GM23248 (cell line): ENCODE measurements around the gene CXCL5.

Source experiments
- EZH2 ChIP-seq: fragments of 200-600 bp; sonication (generic); IDR thresholded peaks from 2 replicates; pipeline ENCODE4 v1.6.1; 2018; ENCODE audit warnings: antibody characterized with exemption, mild to moderate bottlenecking; ENCODE audit not compliant: insufficient read depth, poor library complexity, severe bottlenecking
- EZH2phosphoT487 ChIP-seq: fragments of 200-600 bp; sonication (generic); IDR thresholded peaks from 2 replicates; pipeline ENCODE4 v1.6.1; 2018; ENCODE audit warnings: antibody characterized with exemption, moderate library complexity, mild to moderate bottlenecking, low read depth; ENCODE audit not compliant: insufficient read depth

DNA sequence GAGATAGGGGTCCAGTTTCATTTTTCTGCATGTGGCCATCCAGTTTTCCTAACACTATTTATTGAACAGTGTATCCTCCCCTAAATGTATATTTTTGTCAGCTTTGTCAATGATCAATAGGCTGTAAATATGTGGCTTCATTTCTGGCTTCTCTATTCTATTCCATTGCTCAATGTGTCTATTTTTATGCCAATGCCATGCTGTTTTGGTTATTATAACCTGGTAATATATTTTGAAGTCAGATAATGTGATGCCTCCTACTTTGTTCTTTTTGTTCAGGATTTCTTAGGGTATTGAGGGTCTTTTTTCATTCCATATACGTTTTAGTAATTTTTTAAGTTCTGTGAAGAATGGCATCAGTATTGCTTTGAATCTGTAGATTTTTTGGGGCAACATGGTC is 48.7 kb upstream of the CXCL5 start:
- no peak for TF ChIP-seq EZH2
- TF ChIP-seq EZH2phosphoT487 = no peak
